ENCODE results near the gene SLC39A11.
"Not testable (repeated sequence)": the region's sequence is repeated elsewhere in the genome, so short reads cannot be mapped to it uniquely, and the experiment has no call there.

SLC39A11 gene

GRCh38 chr17:72640415-72641165 lies 451.9 kb downstream of the SLC39A11 start:
- no peak for DNase-seq (ENCODE audit: low read depth)

GRCh38 chr17:72639711-72640110 lies 452.8 kb downstream of the SLC39A11 start:
- no peak for DNase-seq (ENCODE audit: low read depth)
- H3K4me3 ChIP-seq (ENCODE audit: low read depth, low read length), result no peak overlapping the region

More at GRCh38 chr17:72640415-72641165, 451.9 kb downstream of the SLC39A11 start:
- H3K4me3 ChIP-seq (ENCODE audit: low read depth, low read length), result no peak overlapping the region

DNA sequence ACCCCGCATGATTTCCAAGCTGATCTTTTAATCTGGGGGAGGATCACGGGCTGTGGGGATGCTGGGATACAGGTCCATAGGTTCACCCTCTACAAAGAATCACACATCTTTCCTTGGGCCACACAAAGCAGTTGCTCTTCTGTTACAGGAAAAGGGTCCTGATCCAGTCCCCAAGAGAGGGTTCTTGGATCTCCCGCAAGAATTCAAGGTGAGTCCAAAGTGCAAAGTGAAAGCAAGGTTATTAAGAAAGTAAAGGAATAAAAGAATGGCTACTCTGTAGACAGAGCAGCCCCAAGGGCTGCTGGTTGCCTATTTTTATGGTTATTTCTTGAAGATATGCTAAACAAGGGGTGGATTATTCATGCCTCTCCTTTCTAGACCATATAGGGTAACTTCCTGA lies 453.6 kb downstream of the SLC39A11 start:
- H3K4me3 ChIP-seq (ENCODE audit: low read depth, low read length); DNase-seq (ENCODE audit: low read depth): not testable (repeated sequence)

GRCh38 chr17:72635034-72635635 lies 457.4 kb downstream of the SLC39A11 start:
- no peak overlapping the region for H3K4me3 ChIP-seq (ENCODE audit: low read depth, low read length)
- DNase-seq (ENCODE audit: low read depth), result no peak

DNA sequence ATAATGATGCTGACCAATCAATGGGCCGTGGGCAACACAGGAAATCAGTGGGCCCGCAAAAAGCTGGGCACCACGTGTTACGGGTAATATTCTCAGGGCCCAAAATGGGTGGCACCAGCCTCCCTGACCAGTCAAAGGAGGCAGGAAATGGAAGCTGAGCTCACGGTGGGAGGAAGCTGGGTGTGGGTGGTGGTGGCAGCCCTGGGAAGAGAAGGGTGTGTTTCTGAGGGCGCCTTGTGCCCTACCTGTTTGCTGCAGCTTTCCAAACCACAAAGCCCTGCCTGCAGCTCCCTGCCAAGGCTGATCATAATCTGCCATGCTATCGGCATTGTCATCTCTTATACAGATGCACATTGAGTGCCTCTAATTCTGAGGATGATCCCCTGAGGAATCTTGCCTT lies 457.9 kb downstream of the SLC39A11 start:
- no peak for DNase-seq (ENCODE audit: low read depth)
- H3K4me3 ChIP-seq (ENCODE audit: low read depth, low read length), result no peak overlapping the region

DNA sequence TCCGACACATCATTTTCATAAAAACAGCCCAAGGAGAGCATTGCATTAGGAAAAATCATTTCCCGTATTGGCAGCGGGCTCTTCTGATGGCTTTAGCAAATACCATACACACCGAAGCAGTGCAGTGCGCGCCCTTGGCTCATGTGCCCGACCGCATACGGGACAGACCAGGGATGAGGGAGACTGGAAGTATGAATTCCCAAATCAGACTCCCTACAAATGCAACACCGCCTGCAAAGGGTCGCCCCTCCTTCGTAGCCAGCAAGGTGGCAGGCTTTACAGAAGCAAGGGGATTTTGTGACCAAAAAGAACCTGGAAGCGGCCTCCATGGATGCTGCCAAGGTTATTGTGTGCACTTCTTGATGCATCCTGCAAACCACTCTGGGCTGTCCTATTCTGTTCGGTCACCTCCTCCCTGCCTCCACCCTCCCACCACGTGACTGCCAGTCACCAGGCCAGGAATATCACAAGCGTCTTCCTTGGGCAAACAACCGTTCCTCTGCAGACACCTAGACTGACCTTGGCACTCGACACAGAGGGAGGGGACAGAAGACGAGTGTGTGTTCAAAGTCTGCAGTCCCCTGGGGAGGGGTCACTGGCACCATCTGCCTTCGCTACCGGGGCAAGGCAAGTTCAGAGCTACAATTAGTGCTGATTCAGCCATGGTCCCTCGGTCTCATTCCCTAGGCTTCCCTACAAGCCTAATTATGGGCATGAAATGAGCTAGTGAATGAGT lies 460.4 kb downstream of the SLC39A11 start:
- no peak for DNase-seq (ENCODE audit: low read depth)
- H3K4me3 ChIP-seq (ENCODE audit: low read depth, low read length), result no peak overlapping the region

GRCh38 chr17:72631568-72631948 lies 460.9 kb downstream of the SLC39A11 start:
- DNase-seq (ENCODE audit: low read depth), result no peak

GRCh38 chr17:72624652-72625051 lies 467.8 kb downstream of the SLC39A11 start:
- H3K4me3 ChIP-seq (ENCODE audit: low read depth, low read length), result no peak overlapping the region
- DNase-seq (ENCODE audit: low read depth), result no peak

More at GRCh38 chr17:72631568-72631948, 460.9 kb downstream of the SLC39A11 start:
- no peak overlapping the region for H3K4me3 ChIP-seq (ENCODE audit: low read depth, low read length)

- H3K4me3 ChIP-seq (ENCODE audit: low read depth, low read length), result no peak overlapping the region
- DNase-seq (ENCODE audit: low read depth), result no peak
Measured at GRCh38 chr17:72624226-72624625, 468.3 kb downstream of the SLC39A11 start.

- H3K4me3 ChIP-seq (ENCODE audit: low read depth, low read length), result no peak overlapping the region
- DNase-seq (ENCODE audit: low read depth), result no peak
Measured at GRCh38 chr17:72622661-72623433, 469.6 kb downstream of the SLC39A11 start.

- H3K4me3 ChIP-seq (ENCODE audit: low read depth, low read length), result no peak overlapping the region
- DNase-seq (ENCODE audit: low read depth), result no peak
Measured at GRCh38 chr17:72619976-72620650, 472.4 kb downstream of the SLC39A11 start.

GRCh38 chr17:72618001-72618509 lies 474.4 kb downstream of the SLC39A11 start:
- no peak overlapping the region for H3K4me3 ChIP-seq (ENCODE audit: low read depth, low read length)
- no peak for DNase-seq (ENCODE audit: low read depth)

DNA sequence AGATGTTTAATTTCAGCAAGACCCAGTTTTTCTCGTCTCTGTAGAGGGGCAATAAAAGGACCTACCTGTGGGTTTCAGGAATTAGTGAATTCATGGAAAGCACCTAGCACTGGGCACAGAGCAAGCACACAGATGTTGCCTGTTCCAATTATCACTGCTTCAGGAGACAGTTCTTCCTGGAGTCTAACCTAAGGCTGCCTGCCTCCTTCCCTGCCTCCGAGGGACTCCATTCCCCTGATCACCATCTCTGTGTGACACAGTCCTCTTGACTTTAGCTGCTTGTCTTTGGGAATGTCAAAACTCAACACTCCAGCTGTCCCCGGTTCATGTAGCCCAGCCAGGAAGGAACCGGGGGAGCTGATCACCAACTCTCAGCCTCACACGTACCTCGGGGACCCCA lies 474.9 kb downstream of the SLC39A11 start:
- no peak for DNase-seq (ENCODE audit: low read depth)
- no peak overlapping the region for H3K4me3 ChIP-seq (ENCODE audit: low read depth, low read length)

DNA sequence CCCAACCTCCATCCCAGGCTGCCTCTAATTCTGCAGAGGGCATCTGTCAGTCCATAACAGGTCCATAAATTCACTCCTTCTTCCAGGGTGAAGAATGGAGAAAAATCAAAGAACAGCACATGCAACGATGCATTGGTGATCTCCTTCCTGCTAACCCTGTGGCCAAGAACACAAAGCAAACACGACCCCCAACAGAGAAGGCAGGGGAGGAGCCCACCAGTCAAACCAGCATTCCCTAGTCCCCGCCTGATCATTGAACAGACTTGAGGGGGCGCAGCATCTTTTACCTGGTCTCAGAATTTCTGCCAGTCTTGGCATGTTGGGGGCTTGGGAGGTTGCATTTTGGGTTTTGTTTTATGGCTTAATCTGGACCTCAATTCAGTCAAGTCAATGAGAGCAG lies 476.0 kb downstream of the SLC39A11 start:
- DNase-seq (ENCODE audit: low read depth), result no peak
- no peak overlapping the region for H3K4me3 ChIP-seq (ENCODE audit: low read depth, low read length)

DNA sequence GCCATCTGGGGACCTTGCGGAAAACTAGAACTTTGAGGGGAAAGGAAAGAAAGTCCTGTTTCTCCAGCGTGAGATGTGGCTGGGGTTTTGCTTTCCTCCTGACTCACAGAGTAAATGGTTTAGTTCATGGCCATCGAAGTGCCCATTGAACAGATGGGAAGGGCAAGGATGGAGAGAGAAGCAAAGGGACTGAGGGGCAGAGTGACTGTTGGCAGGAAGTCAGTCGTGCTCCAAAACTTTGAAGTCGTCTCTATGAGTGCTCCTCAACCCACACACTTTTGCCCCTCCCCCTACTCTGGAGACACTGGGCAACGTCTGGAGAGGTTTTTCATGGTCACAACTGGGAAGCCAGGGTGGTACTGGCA lies 476.9 kb downstream of the SLC39A11 start:
- H3K4me3 ChIP-seq (ENCODE audit: low read depth, low read length), result no peak overlapping the region
- no peak for DNase-seq (ENCODE audit: low read depth)

DNA sequence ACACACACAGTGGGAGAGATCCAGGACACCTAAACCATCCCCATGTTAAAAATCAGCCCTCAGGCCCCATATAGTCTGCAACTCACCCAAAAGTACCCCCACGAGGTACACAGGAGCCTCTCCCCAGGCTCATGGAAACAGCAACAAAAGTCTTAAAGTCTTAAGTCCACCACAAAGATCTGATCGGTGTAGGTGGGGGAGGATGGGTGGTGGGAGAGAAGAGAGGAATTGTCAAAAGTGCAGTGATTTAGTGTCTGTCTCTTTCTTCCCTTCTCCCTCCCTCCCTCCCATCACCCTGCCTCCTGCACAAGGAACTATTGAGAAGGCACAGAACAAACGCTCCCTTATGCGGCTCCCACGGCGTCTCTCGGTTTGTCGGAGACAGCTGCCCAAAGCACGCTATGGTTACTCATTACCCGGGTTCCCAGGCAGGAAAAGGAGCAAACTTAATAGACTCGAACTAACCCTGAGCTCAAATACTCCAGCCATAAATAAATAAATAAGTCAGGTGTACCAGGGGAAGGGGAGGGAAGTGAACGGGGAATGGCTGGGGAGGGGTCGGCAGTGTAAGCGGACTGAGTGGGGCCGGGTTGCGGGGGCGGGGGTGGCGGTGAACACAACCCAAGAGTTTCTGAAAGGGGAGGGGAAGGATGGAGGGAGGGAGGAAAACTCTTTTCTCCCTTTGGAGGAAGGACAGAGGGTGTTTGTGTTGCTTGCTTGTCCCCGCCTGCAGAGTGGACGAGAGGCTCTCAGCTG lies 477.4 kb downstream of the SLC39A11 start:
- H3K4me3 ChIP-seq (ENCODE audit: low read depth, low read length), result no peak overlapping the region
- no peak for DNase-seq (ENCODE audit: low read depth)

DNA sequence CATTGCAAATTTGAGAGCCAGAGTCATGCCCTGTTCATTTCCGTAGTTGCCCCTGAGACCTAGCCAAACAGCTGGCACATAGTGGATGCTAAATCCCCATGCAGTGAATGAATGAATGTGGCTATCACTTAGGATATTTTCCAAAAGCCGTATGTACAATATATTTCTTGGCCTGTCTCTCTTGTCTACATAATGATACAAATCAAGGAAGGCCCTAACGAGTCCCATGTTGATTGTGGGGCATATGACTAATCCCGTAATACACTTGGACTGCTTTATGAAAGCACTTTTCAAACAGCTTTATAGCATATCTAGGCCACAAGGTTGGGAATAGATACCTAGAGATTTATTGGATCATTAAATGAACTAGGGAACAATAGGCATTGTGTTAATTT lies 478.0 kb downstream of the SLC39A11 start:
- no peak overlapping the region for H3K4me3 ChIP-seq (ENCODE audit: low read depth, low read length)
- DNase-seq (ENCODE audit: low read depth), result no peak

DNA sequence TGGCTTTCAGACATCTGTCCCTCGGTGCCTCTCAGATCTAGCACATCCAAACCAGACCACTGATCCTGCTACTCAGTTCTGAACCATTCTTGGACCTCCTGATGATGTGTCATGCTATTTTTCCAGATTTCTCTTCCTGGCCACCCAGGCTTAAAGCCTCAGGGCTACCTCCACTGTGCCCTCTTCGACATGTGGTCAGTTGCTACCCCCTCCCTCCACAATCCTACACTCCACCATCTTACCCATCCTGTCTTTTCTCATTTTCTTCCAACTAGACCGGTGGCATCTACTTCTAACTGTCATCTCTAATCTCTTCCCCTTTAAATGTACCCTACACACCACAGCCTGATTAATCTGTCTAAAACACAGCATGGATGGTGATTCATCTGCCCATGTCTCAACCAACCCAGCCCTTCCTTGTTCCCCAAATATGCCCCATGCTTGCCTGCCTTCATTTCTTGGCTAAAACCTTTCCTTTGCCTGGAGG lies 478.6 kb downstream of the SLC39A11 start:
- H3K4me3 ChIP-seq (ENCODE audit: low read depth, low read length), result no peak overlapping the region
- DNase-seq (ENCODE audit: low read depth), result no peak
